ENCODE measurements around the gene ZYG11B. TPM values are rescaled to one million over a fixed set of nuclear protein-coding genes. Genes with fewer than 3 reads are reported as not detected.

ZYG11B gene
- total RNA-seq, 2 donors from 2014 or later = 38.6 to 65.5 TPM

DNA sequence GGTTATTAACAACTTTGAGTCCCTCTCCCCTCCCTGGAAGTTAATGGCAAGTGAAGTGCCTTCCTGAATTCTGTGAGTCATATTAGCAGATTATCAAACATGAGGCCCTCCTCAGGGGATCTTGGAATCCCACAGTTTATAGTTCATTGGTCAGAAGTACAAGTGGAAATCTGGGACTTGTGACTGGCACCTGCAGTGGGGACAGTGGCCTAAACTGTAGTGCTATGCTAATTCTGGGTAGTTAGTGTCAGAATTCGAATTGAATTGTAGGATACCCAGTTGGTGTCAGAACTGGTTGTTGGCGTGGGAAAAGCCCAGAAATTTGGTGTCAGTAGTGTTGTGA lies 26.2 kb downstream of the ZYG11B start:
- 95% methylated on average over 2 of the region's 2 CpGs for WGBS
- Histone ChIP-seq H3K27me3 (replicated peaks; ENCODE audit: insufficient read depth) (no peaks in the 10 kb centered on the region), H3K36me3 (no peaks in the 10 kb centered on the region), H3K27ac (no peak overlapping the region), H3K4me1 (replicated peaks) (no peaks in the 10 kb centered on the region), H3K9me3 (no peaks in the 10 kb centered on the region), H3K4me3 (no peak overlapping the region)
- TF ChIP-seq POLR2A (IDR thresholded peaks at IDR 0.05) (no peak), POLR2AphosphoS5 (IDR thresholded peaks at IDR 0.05) (no peak), CTCF (IDR thresholded peaks at IDR 0.05) (no peak)
- intact Hi-C loops (cut with DNase I) = no loop called here
- DNase-seq (ENCODE audit: low spot score) = no peak

GRCh38 chr1:52753169-52753568 lies 26.9 kb downstream of the ZYG11B start:
- no peaks in the 10 kb centered on the region for H3K27me3 ChIP-seq (replicated peaks; ENCODE audit: insufficient read depth)
- 87% methylated on average over 4 of the region's 4 CpGs for WGBS
- H3K36me3 ChIP-seq = no peaks in the 10 kb centered on the region
- no peak for DNase-seq (ENCODE audit: low spot score)
- H3K4me1 ChIP-seq (replicated peaks) = no peaks in the 10 kb centered on the region
- intact Hi-C loops (cut with DNase I) = no loop called here
- no peak overlapping the region for H3K4me3 ChIP-seq
- no peaks in the 10 kb centered on the region for H3K9me3 ChIP-seq
- H3K27ac ChIP-seq = no peak overlapping the region
- TF ChIP-seq POLR2A (IDR thresholded peaks at IDR 0.05) (no peak), POLR2AphosphoS5 (IDR thresholded peaks at IDR 0.05) (no peak), CTCF (IDR thresholded peaks at IDR 0.05) (no peak)

DNA sequence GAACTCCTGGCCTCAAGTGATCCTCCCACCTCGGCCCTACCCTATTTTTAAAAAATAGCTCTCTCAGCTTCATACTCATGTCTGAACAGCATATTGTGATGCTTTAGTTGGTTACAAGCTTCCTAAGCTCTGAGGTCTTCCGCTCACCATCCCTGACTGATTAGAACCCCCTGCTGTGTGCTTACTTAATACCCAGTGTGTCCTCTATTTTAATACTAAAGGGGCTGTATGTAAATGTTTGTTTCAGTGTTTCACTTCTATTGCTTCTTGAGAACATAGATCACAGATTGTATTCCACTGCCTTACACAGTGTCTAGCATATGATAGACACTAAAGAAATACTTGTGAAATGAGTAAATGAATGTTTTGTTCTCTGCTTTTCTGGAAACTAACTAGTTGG lies 29.8 kb downstream of the ZYG11B start:
- WGBS = 100% methylated on average over 2 of the region's 2 CpGs
- TF ChIP-seq POLR2AphosphoS5 (IDR thresholded peaks at IDR 0.05) (no peak), CTCF (IDR thresholded peaks at IDR 0.05) (no peak), POLR2A (IDR thresholded peaks at IDR 0.05) (no peak)
- Histone ChIP-seq H3K27ac (no peak overlapping the region), H3K36me3 (no peaks in the 10 kb centered on the region), H3K4me1 (replicated peaks) (no peaks in the 10 kb centered on the region), H3K4me3 (no peak overlapping the region), H3K27me3 (replicated peaks; ENCODE audit: insufficient read depth) (no peaks in the 10 kb centered on the region), H3K9me3 (no peaks in the 10 kb centered on the region)
- no peak for DNase-seq (ENCODE audit: low spot score)
- intact Hi-C loops (cut with DNase I) = no loop called here

- Histone ChIP-seq H3K27me3 (replicated peaks; ENCODE audit: insufficient read depth) (no peaks in the 10 kb centered on the region), H3K4me1 (replicated peaks) (no peaks in the 10 kb centered on the region), H3K36me3 (no peaks in the 10 kb centered on the region), H3K9me3 (no peaks in the 10 kb centered on the region), H3K27ac (no peak overlapping the region), H3K4me3 (no peak overlapping the region)
- TF ChIP-seq POLR2AphosphoS5 (IDR thresholded peaks at IDR 0.05) (no peak), CTCF (IDR thresholded peaks at IDR 0.05) (no peak), POLR2A (IDR thresholded peaks at IDR 0.05) (no peak)
- WGBS = 95% methylated on average over 10 of the region's 10 CpGs
- no peak for DNase-seq (ENCODE audit: low spot score)
- intact Hi-C loops (cut with DNase I) = no loop called here
These were observed 33.7 kb downstream of the ZYG11B start for GRCh38 chr1:52759908-52760307.

GRCh38 chr1:52767596-52768280 lies 41.5 kb downstream of the ZYG11B start:
- no peak overlapping the region for H3K4me3 ChIP-seq
- 73% methylated on average over 4 of the region's 4 CpGs for WGBS
- no peak overlapping the region for H3K27ac ChIP-seq
- TF ChIP-seq CTCF (IDR thresholded peaks at IDR 0.05) = no peak
- no peak for TF ChIP-seq POLR2AphosphoS5 (IDR thresholded peaks at IDR 0.05)
- no peak for TF ChIP-seq POLR2A (IDR thresholded peaks at IDR 0.05)
- H3K9me3 ChIP-seq = no peaks in the 10 kb centered on the region
- no peak for DNase-seq (ENCODE audit: low spot score)
- no peaks in the 10 kb centered on the region for H3K27me3 ChIP-seq (replicated peaks; ENCODE audit: insufficient read depth)
- intact Hi-C loops (cut with DNase I) = no loop called here
- no peaks in the 10 kb centered on the region for H3K4me1 ChIP-seq (replicated peaks)
- H3K36me3 ChIP-seq = no peaks in the 10 kb centered on the region
